Measurements from ENCODE around the gene GRIK2. TPM values are rescaled to one million over a fixed set of nuclear protein-coding genes. Genes with fewer than 3 reads are reported as not detected.

GRIK2 gene
- total RNA-seq (2022; extraction: Qiagen RNA extraction; ENCODE audit: low read depth), result 0.19 to 0.41 TPM (median 0.28 TPM) in 5 replicates

DNA sequence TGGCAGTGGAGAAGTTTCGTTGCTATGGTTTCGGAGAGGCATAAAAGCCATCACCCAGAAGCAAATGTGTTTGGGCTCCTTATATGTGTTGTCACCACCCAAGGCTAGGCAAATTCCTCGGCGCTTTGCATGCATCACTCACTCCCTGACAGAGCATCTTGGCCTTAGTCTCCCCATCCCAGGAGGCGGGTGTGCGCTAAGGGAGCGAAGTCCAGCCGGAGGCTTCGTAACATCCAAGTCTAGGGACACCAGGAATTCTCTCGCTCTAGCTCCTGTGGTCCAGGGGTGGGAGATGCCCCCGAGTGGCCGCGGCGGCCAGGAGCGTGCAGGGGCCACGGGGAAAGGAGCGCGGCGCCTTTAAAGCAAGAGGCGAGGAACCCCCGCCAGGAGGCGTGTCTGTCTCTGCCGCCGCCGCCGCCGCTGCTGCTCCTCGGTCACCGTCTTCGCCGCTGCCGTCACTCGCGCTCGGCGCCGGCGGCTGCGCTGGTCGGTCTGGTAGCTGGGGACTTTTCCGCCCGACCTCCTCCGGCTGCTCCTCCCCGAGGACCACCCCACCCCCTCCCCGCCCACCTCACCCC lies at the start of gene GRIK2:
Gene GRIK2, plus strand, starts transcription at position 458 of the 578 bp plus-strand sequence.

